NT2/D1 (cell line): ENCODE measurements around the gene AKAP13.
"Not testable (repeated sequence)": the region's sequence is repeated elsewhere in the genome, so short reads cannot be mapped to it uniquely, and the experiment has no call there.

Source experiments
- DNase-seq: peaks from one replicate; pipeline ENCODE4 v3.0.0-alpha.2; 2011; ENCODE audit warnings: low read depth, low spot score
- H3K27me3 ChIP-seq: 2 replicates; pipeline ENCODE4 v1.6.0; 2011; ENCODE audit warnings: mild to moderate bottlenecking; ENCODE audit not compliant: insufficient read length, insufficient read depth
- H3K36me3 ChIP-seq: 2 replicates; pipeline ENCODE4 v1.6.1; 2011; ENCODE audit warnings: mild to moderate bottlenecking, low read length, mixed read lengths; ENCODE audit not compliant: insufficient read depth, insufficient read length
- H3K4me1 ChIP-seq: 2 replicates; pipeline ENCODE4 v1.5.1; 2011; ENCODE audit not compliant: insufficient read depth, insufficient read length
- H3K4me3 ChIP-seq: 2 replicates; pipeline ENCODE4 v1.5.1; 2011; ENCODE audit warnings: low read depth; ENCODE audit not compliant: insufficient read length
- H3K9ac ChIP-seq: 2 replicates; pipeline ENCODE4 v1.6.0; 2011; ENCODE audit warnings: low read depth; ENCODE audit not compliant: insufficient read length
- H3K9me3 ChIP-seq: 2 replicates; pipeline ENCODE4 v1.5.1; 2011; ENCODE audit warnings: mild to moderate bottlenecking, low read length; ENCODE audit not compliant: insufficient read depth
- SUZ12 ChIP-seq: IDR thresholded peaks from 2 replicates; pipeline ENCODE4 v1.6.1; 2011; ENCODE audit not compliant: insufficient read length, insufficient read depth; ENCODE audit errors: extremely low read depth
- YY1 ChIP-seq: IDR thresholded peaks from 2 replicates; pipeline ENCODE4 v1.6.1; 2011; ENCODE audit not compliant: insufficient read length, insufficient read depth
- ZNF274 ChIP-seq: IDR thresholded peaks from 2 replicates; pipeline ENCODE4 v1.6.1; 2011; ENCODE audit warnings: mild to moderate bottlenecking, low read depth, low read length

Gene AKAP13

DNA sequence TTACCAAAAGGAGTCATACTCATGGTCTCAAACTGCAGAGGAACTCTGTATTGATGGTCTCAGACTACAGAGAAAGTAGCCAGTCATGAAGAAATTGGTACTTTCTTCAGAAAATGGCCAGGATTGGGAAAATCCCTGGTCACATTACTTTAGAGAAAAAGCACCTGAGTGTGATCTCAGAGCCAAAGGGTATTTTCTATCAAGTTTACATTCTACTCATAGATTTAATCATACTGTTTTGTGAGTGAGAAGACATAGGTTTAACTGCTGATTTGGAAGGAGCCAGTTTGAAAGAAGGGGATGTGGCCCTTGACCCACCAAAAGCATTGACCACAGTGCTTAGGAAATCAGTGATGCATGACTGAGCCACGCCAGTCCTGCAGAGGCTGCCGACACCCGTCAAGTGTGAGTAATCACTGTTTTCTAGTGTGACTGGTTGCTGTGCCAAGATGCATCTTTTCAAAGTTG lies 203.6 kb downstream of the AKAP13 start:
- Histone ChIP-seq H3K36me3 (peaks cover 56% of the 10 kb centered on the region), H3K9ac (no peak overlapping the region), H3K4me3 (no peak overlapping the region), H3K27me3 (no peaks in the 10 kb centered on the region), H3K9me3 (no peaks in the 10 kb centered on the region), H3K4me1 (peaks cover 3% of the 10 kb centered on the region)
- no peak for TF ChIP-seq YY1
- no peak for TF ChIP-seq ZNF274
- no peak for TF ChIP-seq SUZ12
- DNase-seq = no peak

DNA sequence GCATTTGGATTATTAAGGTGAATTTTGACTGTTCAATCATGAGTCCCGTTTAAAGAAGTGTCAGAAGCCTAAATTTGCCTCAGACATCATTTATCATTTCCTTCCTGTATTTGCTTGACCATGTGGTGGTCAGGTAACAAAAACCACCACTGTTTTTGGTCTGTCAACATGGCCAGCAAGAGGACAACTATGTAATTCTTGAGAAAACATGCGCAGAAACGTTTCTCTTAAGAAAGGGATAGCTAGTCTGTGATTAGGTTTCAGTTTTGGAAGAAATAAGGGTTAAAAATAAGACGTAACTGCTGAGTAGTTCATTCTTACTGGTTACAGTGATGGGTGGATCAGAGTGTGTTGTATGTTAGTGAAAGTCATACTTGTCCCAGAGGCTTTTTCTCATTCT lies 204.5 kb downstream of the AKAP13 start:
- Histone ChIP-seq H3K9ac (no peak overlapping the region), H3K27me3 (no peaks in the 10 kb centered on the region), H3K9me3 (no peaks in the 10 kb centered on the region), H3K36me3 (peaks cover 47% of the 10 kb centered on the region), H3K4me3 (no peak overlapping the region), H3K4me1 (peaks cover 3% of the 10 kb centered on the region)
- no peak for DNase-seq
- TF ChIP-seq ZNF274 = no peak
- TF ChIP-seq SUZ12 = no peak
- TF ChIP-seq YY1 = no peak

GRCh38 chr15:85586196-85586595 lies 205.8 kb downstream of the AKAP13 start:
- peaks cover 34% of the 10 kb centered on the region for H3K36me3 ChIP-seq
- not testable (repeated sequence) for H3K4me1 ChIP-seq, H3K4me3 ChIP-seq, H3K9ac ChIP-seq, DNase-seq, H3K9me3 ChIP-seq, H3K27me3 ChIP-seq

GRCh38 chr15:85587707-85588411 lies 207.5 kb downstream of the AKAP13 start:
- H3K36me3 ChIP-seq = peaks cover 17% of the 10 kb centered on the region
- DNase-seq = no peak
- no peaks in the 10 kb centered on the region for H3K27me3 ChIP-seq
- no peaks in the 10 kb centered on the region for H3K4me1 ChIP-seq
- no peak for TF ChIP-seq ZNF274
- TF ChIP-seq SUZ12 = no peak
- no peak for TF ChIP-seq YY1
- no peak overlapping the region for H3K9ac ChIP-seq
- no peak overlapping the region for H3K4me3 ChIP-seq
- no peaks in the 10 kb centered on the region for H3K9me3 ChIP-seq

- DNase-seq = no peak
- no peaks in the 10 kb centered on the region for H3K27me3 ChIP-seq
- H3K9ac ChIP-seq = no peak overlapping the region
- no peak overlapping the region for H3K4me3 ChIP-seq
- no peaks in the 10 kb centered on the region for H3K9me3 ChIP-seq
- peaks cover 14% of the 10 kb centered on the region for H3K36me3 ChIP-seq
- TF ChIP-seq ZNF274 (no peak), SUZ12 (no peak), YY1 (no peak)
- no peaks in the 10 kb centered on the region for H3K4me1 ChIP-seq
Measured at GRCh38 chr15:85588677-85589076, 208.3 kb downstream of the AKAP13 start.

- no peaks in the 10 kb centered on the region for H3K4me1 ChIP-seq
- H3K36me3 ChIP-seq = peaks cover 9% of the 10 kb centered on the region
- H3K9ac ChIP-seq = no peak overlapping the region
- TF ChIP-seq YY1 (no peak), ZNF274 (no peak), SUZ12 (no peak)
- no peaks in the 10 kb centered on the region for H3K9me3 ChIP-seq
- DNase-seq = no peak
- H3K4me3 ChIP-seq = no peak overlapping the region
- H3K27me3 ChIP-seq = no peaks in the 10 kb centered on the region
Measured at GRCh38 chr15:85589851-85590250, 209.4 kb downstream of the AKAP13 start.

- Histone ChIP-seq H3K9me3 (no peaks in the 10 kb centered on the region), H3K4me1 (no peaks in the 10 kb centered on the region), H3K36me3 (peaks cover 5% of the 10 kb centered on the region), H3K9ac (no peak overlapping the region), H3K4me3 (no peak overlapping the region), H3K27me3 (no peaks in the 10 kb centered on the region)
- TF ChIP-seq YY1 (no peak), SUZ12 (no peak), ZNF274 (no peak)
- DNase-seq = no peak
Measured at GRCh38 chr15:85591622-85592021, 211.2 kb downstream of the AKAP13 start.

GRCh38 chr15:85592148-85592547 lies 211.7 kb downstream of the AKAP13 start:
- H3K9me3 ChIP-seq = no peaks in the 10 kb centered on the region
- H3K4me1 ChIP-seq = no peaks in the 10 kb centered on the region
- no peak overlapping the region for H3K9ac ChIP-seq
- H3K4me3 ChIP-seq = no peak overlapping the region
- H3K36me3 ChIP-seq = peaks cover 1% of the 10 kb centered on the region
- no peak for DNase-seq
- H3K27me3 ChIP-seq = no peaks in the 10 kb centered on the region
- TF ChIP-seq SUZ12 (no peak), ZNF274 (no peak), YY1 (no peak)
